ENCODE data around the gene DRC3. TPM values are rescaled to one million over a fixed set of nuclear protein-coding genes. Genes with fewer than 3 reads are reported as not detected.
"Not testable (repeated sequence)": the region's sequence is repeated elsewhere in the genome, so short reads cannot be mapped to it uniquely, and the experiment has no call there.

The DRC3 gene
- total RNA-seq, 4 donors from 2014 or later, result 0.60 to 4.6 (median 1.9) TPM

GRCh38 chr17:17935321-17936271 is 37.1 kb upstream of the DRC3 start:
- DNase-seq (ENCODE audit: low spot score) (peak; percentile 42), ATAC-seq (ENCODE audit: low FRiP score) (peak; percentile 96)
- TF ChIP-seq CTCF (IDR thresholded peaks at IDR 0.05), result no peak

- no peak for TF ChIP-seq CTCF (IDR thresholded peaks at IDR 0.05)
- no peak for DNase-seq (ENCODE audit: low spot score)
- no peak for ATAC-seq (ENCODE audit: low FRiP score)
Measured at GRCh38 chr17:17937201-17937853, 35.3 kb upstream of the DRC3 start.

DNA sequence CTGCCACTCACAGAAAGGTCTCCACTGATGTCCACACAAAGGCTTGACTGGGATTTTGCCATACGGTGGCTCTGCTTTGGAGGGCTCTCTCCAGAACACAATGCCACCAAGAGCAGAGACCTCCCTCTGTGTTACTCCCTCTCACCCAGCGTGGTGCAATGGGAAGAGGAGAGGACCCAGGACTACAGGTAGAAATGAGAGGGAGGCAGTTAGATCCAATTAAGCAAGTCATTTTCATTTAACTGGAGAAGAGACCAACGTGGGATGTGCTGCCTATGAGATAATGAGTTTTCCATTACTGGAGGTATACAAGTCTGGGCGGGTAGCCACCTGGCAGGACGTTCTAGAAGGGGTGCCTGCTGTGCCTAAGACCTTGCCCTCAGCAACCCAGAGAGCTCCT is 34.7 kb upstream of the DRC3 start:
- DNase-seq (ENCODE audit: low spot score), result no peak
- TF ChIP-seq CTCF (IDR thresholded peaks at IDR 0.05), result no peak
- no peak for ATAC-seq (ENCODE audit: low FRiP score)

- no peak for TF ChIP-seq CTCF (IDR thresholded peaks at IDR 0.05)
- no peak for DNase-seq (ENCODE audit: low spot score)
- ATAC-seq (ENCODE audit: low FRiP score), result no peak
Measured at GRCh38 chr17:17938388-17939107, 34.1 kb upstream of the DRC3 start.

DNA sequence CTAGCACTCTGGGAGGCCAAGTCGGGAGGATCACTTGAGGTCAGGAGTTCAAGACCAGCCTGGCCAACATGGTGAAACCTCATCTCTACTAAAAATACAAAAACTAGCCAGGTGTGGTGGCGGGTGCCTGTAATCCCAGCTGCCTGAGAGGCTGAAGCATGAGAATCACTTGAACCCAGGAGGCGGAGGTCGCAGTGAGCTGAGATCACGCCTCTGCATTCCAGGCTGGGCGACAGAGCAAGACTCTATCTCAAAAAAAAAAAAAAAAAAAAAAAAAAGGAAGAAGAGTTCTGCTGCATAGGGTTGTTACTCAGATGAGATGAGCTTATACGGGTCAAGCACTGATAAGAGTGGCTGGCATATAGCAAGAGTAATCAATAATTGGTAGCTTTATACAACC is 32.7 kb upstream of the DRC3 start:
- not testable (repeated sequence) for ATAC-seq (ENCODE audit: low FRiP score); DNase-seq (ENCODE audit: low spot score)

DNA sequence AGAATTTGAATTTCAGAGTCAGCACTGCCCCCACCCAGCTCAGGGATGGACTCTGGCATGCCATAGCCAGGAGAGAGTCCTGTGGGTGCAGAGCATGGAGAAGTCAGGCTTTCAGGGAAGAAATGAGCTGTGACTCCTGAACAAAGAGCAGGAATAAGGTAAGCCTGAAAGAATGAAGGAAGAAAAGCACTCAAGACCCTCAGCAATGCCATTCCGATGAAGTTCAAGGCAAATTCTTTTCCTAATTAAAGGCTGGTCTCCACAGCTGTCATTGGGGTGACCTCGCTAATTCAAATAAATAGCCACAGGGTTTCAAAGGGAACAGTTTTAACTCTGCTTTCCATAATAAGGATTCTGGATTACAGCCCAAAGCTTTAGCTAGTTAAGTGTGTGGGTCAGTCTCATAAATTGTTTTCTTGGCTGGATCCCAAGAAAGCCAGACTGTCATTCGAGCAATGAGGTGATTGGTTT is 32.2 kb upstream of the DRC3 start:
- no peak for ATAC-seq (ENCODE audit: low FRiP score)
- DNase-seq (ENCODE audit: low spot score), result no peak
- TF ChIP-seq CTCF (IDR thresholded peaks at IDR 0.05), result no peak

DNA sequence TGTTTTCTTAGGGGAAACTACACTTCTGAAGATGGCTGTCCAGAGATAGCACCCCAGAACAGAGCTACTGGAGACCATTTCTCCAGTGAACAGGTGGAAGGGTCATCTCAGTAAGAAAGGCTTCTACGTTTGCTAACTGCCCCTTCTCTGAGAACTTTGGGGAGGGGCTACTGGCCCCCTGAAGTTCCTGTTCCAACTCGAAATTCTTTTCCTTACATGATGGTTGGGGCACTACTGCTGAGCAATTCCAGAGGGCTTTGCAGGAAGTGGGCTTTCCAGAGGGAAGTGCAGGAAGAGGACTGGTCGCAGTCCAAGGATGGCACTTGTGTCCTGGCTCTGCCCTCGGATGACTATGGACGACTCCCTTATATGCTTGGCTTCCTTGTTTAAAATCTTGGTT is 31.6 kb upstream of the DRC3 start:
- no peak for TF ChIP-seq CTCF (IDR thresholded peaks at IDR 0.05)
- DNase-seq (ENCODE audit: low spot score) (no peak), ATAC-seq (ENCODE audit: low FRiP score) (no peak)
